Transverse colon (tissue), 4 donors: ENCODE data around the gene GPR32.

Experiments used
- CTCF ChIP-seq, 5 experiments: fragments of 200-600 bp in 3 of 5; fragments of 450-650 bp in 2 of 5; sonication (generic) in 3 of 5; IDR thresholded peaks; 1 replicate in 2 of 5; 2 replicates in 3 of 5; pipeline ENCODE4 v1.5.1; 2016 to 2017; ENCODE audit warnings: antibody characterized with exemption in 5 of 5, inconsistent platforms in 3 of 5, mild to moderate bottlenecking in 2 of 5, moderate library complexity in 1 of 5
- POLR2A ChIP-seq: fragments of 450-650 bp; IDR thresholded peaks from one replicate; pipeline ENCODE4 v1.6.1; 2016; ENCODE audit warnings: antibody characterized with exemption, mild to moderate bottlenecking, moderate library complexity
- POLR2AphosphoS5 ChIP-seq, 3 donors: sonication (generic); formaldehyde crosslinking; IDR thresholded peaks; one replicate each; pipeline ENCODE4 v1.6.1; 2016; ENCODE audit warnings: antibody characterized with exemption in 3 of 3

DNA sequence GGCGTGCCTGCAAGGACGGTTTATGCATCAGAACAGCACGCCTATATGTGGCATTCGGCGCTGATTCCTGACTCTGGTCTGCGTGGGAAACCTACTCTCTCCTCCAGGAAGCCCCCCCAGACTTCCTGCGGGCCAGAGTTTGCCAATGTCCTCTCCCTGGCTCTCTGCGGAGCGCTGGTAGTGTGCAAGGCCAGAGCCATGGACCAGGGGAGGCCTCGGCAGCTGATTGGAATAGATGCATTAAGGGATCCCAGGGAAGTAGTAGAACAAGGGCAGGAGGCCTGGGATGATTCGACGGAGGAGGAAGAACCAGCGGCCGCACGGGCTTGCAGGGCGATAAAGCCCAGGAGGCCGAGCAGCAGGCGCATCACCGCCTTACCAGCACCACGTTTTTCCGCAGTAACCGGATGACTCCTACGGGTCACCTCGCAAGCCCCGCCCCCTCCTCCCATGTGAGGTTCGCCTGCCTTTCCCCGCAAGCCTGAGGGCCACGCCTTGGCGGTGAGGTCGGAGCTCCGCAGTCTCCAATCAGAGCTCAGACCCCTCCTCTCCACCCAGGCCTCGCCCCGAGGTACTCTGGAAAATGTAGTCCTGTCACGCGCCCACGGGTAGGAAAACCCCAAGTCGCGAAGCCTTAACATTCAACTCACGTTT is 42.1 kb upstream of the GPR32 start:
- TF ChIP-seq POLR2AphosphoS5 (IDR thresholded peaks at IDR 0.05) (no peak), POLR2A (no peak), CTCF (IDR thresholded peaks at IDR 0.05) (no peak)
